DMS153 treated with DMSO at 0.1 percent for 48 hours (cell line): ENCODE results near the gene SUPT5H.
"Not testable (repeated sequence)": the region's sequence is repeated elsewhere in the genome, so short reads cannot be mapped to it uniquely, and the experiment has no call there.

Source experiments
- DNase-seq: peaks from one replicate; lab custom pipeline; 2025; ENCODE audit not compliant: unreplicated experiment; lab: John Stamatoyannopoulos, UW

Gene SUPT5H

DNA sequence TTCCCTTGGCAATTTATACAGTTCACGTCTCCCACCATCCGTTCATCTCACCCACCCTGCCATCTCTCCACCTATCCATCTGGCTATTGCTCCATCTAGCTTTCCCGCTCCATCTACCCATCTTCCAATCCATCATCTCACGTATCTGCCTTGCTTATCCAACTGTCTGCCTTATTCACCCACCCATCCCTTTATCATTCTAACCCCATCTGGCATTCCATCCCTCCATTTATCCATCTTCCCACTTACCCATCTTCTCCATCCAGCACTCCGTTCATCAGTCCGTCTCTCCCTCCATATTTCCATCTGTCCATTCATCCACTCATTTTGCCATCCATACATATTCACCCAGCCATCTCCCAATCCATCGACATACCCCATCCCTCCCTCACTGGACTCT, 19.6 kb upstream of the SUPT5H start:
- DNase-seq = no peak

DNA sequence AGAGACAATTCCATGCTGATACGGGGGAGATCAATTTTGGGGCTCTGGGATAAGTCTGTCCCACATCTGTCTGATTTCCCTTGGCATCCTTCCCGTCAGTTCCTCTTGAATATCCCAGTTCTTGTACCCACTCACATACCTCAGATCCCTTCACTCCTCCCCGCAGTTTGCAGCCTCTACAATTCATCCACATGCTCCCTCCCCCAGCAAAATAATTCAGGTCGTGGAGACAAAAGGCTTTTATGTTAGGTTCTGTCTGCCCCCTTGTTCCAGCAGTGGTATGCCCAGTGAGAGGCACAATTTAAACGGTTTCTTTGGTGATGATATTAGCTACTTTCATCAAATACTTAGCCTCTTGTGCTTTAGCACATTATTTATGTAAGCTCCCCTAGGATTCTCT, 19.2 kb upstream of the SUPT5H start:
- no peak for DNase-seq

DNA sequence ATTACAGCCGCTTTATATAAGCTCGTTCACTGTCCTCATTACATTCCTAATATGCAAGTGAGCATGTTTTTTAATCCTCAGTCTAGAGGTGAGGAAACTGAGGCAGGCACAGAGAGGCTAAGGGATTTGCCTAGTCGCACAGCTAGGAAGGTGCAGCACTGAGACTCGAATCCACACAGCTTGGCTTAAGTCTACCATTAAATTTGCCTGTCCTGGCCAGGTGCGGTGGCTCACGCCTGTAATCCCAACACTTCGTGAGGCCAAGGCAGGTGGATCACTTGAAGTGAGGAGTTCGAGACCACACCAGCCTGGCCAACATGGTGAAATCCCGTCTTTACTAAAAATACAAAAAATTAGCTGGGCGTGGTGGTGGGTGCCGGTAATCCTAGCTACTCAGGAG, 17.7 kb upstream of the SUPT5H start:
- DNase-seq = no peak

GRCh38 chr19:39428283-39429112, 16.9 kb upstream of the SUPT5H start:
- DNase-seq = no peak

- peak; percentile 78 for DNase-seq
These were observed 14.4 kb upstream of the SUPT5H start for GRCh38 chr19:39430675-39431593.

- no peak for DNase-seq
These were observed 12.7 kb upstream of the SUPT5H start for GRCh38 chr19:39432677-39433025.

DNA sequence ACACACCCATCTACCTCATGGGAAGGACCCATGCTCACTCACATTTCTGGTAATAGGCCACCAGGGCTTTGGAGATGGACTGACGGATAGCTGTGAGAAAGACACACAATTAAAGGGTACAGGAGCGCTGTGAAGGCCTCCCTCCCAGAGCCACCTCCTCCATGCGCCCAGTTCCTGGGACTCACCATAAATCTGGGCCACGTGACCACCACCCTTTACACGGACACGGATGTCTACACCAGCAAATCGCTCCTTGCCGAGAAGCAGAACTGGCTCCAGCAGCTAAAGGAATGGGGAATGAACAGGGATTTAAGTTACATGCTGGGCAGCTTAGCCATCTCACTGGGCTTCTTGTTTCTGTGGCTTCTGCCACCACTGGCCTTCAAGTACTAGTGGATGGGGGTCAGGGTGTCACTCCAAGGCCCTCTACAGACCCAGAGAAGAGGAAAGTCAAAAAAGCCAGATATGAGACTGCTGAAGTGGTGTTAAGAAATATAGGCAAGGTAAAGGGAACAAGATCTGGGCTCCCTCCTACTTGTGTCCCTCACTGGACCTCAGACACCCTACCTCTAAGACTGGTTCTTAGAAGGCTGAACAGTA, 11.8 kb upstream of the SUPT5H start:
- DNase-seq = no peak

GRCh38 chr19:39434123-39435076, 11.0 kb upstream of the SUPT5H start:
- DNase-seq = no peak

DNA sequence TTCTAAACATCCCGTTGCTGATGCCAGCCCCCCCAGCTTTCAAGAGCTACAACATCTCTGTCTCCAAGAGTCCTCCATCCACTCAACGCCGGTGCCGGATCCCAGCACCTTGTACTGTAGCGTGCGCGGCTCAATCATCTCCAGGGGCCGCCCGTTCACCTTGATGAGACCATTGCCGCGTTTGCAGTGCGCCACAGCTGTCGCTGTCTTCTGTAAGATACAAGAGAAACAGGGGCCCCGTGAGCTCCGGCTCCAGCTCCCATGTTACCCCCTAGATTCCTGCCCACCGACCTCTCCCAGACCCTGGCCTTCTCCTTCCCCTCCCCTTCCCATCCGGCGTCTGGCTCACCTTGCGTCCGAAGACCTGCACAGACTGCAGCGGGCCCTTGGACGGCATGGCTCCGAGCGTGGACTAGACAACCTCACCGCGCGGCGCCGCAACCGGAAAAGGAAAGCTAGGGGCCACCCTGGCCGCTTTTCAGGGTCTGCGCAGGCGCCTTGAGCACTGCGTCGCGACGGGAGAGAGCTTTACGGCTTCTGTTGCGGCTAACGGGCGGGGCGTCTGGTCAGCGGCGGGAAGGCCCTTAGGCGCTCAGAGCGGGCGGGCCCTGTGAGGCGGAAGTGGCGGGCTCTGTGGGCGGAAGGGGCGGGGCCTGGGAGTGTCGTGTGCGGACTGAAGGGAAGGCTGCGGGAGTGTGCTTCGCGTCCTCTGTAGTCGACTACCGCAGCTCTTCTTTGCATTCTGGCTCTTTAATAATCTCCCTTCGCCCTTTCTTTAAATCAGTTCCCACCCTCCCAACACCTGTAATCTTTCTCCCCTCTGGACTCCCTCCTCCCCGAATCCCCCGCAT, 9.7 kb upstream of the SUPT5H start, which contains the start of gene RPS16:
RPS16 (minus strand) TSS at position 451 of the 851 bp plus-strand sequence; CDS start at position 397, 54 bp downstream.
- DNase-seq = peak; percentile 92

DNA sequence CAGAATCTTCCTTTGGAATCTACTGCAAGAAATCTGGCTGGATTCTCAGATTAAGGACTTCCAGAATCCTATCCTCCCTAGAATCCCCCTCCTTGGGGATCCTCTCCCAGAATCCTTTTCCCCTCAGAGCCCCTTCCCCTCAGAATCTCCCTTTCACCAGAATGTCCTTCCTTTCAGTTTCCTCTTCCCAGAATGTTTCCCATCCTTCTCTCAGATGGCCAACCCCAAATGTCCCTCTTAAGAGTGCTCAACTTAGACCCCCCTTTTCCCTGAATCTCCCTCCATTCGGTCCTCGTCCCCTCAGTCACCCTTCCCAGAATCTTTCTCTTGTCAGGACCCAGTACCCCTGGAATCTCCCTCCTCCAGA, 9.0 kb upstream of the SUPT5H start:
- no peak for DNase-seq

DNA sequence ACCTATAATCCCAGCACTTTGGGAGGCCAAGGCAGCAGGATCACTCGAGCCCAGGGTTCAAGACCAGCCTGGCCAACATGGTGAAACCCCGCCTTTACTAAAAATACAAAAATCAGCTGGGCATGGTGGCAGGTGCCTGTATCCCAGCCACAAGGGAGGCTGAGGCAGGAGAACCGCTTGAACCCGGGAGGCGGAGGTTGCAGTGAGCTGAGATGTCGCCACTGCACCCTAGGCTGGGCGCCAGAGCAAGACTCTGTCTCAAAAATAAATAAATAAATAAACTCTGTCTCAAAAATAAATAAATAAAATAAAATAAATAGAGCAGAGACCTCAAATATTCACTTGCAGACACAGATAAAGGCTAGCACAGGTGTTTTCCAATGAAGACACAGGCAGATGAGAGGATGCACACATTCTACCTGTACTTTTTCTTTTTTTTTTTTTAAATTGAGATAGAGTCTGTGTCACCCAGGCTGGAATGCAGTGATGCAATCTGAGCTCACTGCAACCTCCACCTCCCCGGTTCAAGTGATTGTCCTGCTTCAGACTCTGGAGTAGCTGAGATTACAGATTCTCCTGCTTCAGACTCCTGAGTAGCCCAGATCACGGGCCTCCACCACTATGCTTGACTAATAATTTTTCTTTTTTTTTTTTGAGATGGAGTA, 7.0 kb upstream of the SUPT5H start:
- DNase-seq = no peak

DNA sequence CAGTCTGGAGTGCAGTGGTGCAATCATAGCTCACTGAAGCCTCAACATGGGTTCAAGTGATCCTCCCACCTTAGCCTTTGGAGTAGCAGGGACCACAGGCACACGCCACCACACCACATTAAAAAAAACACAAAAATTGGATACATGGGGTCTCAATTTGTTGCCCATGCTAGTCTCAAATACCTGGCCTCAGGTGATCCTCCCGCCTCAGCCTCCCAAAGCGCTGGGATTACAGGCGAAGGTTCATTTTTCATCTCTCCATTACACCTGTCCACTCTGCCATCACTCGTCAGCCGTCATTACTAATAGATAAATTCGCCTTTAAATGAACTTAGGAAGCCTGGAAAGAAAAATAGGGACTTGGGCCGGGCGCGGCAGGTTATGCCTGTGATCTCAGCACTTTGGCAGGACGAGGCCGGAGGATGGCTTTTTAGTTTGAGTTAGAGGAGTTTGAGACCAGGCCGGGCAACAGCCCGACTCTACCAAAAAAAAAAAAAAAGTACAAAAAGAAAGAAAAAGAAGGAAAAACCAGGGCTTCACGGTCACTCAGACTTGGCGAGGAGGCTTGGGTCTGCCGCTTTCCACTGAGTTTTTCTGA, 685 bp upstream of the SUPT5H start:
- no peak for DNase-seq

DNA sequence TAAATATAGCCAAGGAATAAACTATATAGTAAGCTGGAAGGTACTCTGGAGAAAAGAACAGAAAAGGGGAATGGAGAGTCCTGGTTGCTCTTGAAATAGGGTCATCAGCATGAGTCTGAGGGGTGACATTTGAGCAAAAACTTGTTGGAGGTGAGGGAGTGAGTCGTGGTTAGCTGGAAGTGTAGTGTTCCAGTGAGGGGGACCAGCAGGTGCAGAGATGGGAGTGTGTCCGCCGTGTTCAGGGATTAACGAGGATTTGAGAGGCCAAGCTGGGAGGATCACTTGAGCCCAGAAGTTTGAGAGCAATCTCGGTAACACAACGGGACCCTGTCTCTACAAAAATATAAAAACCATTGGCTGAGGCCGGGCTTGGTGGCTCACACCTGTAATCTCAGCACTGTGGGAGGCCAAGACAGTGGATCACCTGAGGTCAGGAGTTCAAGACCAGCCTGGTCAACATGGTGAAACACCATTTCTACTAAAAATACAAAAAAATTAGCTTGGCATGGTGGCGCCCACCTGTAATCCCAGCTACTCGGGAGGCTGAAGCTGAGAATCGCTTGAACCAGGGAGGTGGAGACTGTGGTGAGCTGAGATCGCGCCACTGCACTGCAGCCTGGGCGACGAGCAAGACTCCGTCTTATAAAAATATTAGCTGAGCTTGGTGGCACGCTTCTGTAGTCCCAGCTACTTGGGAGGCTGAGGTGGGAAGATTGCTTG, 1.1 kb downstream of the SUPT5H start:
- no peak for DNase-seq

- DNase-seq = no peak
These were observed 2.9 kb downstream of the SUPT5H start for GRCh38 chr19:39448271-39448670.

DNA sequence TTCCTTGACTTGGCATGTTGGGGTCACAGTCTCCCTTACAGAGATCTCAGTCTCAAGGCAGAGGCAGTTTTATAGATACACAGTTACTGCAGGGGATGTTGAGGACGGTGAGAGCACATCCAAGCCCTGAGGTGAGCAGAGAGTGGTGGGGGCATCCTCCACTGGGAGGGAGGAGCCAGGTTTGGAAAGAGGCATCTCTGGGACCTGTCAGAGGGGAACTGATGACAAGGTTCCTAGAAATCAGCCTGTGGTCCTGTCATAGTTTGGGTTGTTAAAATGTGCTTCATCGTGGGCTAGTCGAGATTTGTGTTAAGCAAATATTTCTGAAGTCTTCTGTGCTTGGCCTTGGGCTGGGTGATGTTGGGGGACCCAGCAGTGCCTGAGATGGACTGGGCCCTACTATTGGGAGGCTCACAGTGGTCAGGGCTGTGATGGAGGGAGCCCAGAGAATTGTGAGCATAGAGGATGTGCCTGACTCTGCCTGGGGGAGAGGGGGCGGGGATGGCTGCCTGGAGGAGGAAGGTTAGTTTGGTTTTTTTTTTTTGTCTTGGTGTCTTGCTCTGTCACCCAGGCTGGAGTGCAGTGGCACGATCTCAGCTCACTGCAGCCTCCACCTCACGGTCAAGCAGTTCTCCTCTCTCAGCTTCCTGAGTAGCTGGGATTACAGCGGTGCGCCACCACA, 3.9 kb downstream of the SUPT5H start:
- no peak for DNase-seq

DNA sequence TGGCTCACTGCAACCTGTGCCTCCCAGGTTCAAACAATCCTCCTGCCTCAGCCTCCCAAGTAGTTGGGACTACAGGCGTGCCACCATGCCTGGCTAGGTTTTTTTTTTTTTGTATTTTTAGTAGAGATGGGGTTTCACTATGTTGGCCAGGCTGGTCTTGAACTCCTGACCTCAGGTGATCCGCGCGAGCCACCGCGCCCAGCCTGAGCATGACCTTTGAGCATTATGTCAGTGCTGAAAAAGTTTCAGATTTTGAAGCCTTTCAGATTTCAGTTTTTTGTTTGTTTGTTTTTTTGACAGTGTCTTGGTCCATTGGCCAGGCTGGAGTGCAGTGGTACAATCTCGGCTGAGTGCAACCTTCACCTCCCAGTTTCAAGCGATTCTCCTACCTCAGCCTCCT, 5.9 kb downstream of the SUPT5H start:
- DNase-seq = not testable (repeated sequence)

DNA sequence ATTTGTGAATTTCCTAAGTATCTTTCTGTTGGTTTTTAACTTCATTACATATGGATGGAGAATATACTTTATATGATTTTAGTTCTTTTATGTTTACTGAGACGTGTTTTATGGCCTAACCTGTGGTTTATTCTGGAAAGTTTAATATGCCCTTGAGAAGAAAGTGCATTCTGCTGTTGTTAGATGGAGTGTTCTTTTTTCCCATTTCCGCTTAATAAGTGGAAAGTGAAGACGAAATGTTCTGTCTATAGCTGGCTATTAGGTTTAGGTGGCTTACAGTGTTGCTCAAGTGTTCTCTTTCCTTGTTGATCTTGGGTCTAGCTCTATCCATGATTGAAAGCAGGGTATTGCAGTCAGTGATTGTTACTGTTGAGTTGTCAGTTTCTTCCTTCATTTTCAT, 18.0 kb downstream of the SUPT5H start:
- no peak for DNase-seq
